AG09309 (cell line): Measurements from ENCODE around the gene KMT5B.

Source experiments
- DNase-seq: peaks from one replicate; pipeline ENCODE4 v3.0.0-alpha.2; 2010; ENCODE audit warnings: low read depth
- H3K4me3 ChIP-seq: 2 replicates; pipeline ENCODE4 v1.5.1; 2011; ENCODE audit warnings: mild to moderate bottlenecking, low read depth, low read length, moderate library complexity; ENCODE audit not compliant: control insufficient read depth
- CTCF ChIP-seq: IDR thresholded peaks from 2 replicates; pipeline ENCODE4 v1.5.1; 2011; ENCODE audit warnings: mild to moderate bottlenecking, low read depth, low read length, inconsistent platforms; ENCODE audit not compliant: insufficient read depth, control insufficient read depth; ENCODE audit errors: missing control alignments

The KMT5B gene

GRCh38 chr11:68116974-68117373 lies 96.1 kb downstream of the KMT5B start:
- no peak for TF ChIP-seq CTCF
- DNase-seq: no peak
- H3K4me3 ChIP-seq: no peak overlapping the region

GRCh38 chr11:68116126-68116525 lies 97.0 kb downstream of the KMT5B start:
- DNase-seq: no peak
- no peak overlapping the region for H3K4me3 ChIP-seq
- no peak for TF ChIP-seq CTCF

- DNase-seq: no peak
- TF ChIP-seq CTCF: no peak
- H3K4me3 ChIP-seq: no peak overlapping the region
These were observed 97.8 kb downstream of the KMT5B start for GRCh38 chr11:68115285-68115684.

- peak; percentile 15 for TF ChIP-seq CTCF
- no peak overlapping the region for H3K4me3 ChIP-seq
- DNase-seq: no peak
These were observed 99.1 kb downstream of the KMT5B start for GRCh38 chr11:68113986-68114385.

GRCh38 chr11:68107689-68108088 lies 105.4 kb downstream of the KMT5B start:
- no peak for TF ChIP-seq CTCF
- no peak overlapping the region for H3K4me3 ChIP-seq
- no peak for DNase-seq

- TF ChIP-seq CTCF: no peak
- no peak overlapping the region for H3K4me3 ChIP-seq
- DNase-seq: no peak
These were observed 106.7 kb downstream of the KMT5B start for GRCh38 chr11:68106165-68106940.
